GM23338 (cell line): ENCODE data around the gene MKX.

Experiments
- CREB1 ChIP-seq: fragments of 250-450 bp; sonication (Bioruptor Pico); IDR thresholded peaks from 2 replicates; pipeline ENCODE4 v1.5.0; 2020; ENCODE audit warnings: low read depth, mild to moderate bottlenecking, moderate library complexity
- REST ChIP-seq: IDR thresholded peaks from one replicate; pipeline ENCODE4 v1.6.1; 2018; ENCODE audit warnings: antibody characterized with exemption; ENCODE audit not compliant: unreplicated experiment
- TF ChIP-seq, protein P1 (sequence below), 2 experiments: fragments of 200-600 bp in 1 of 2; sonication (generic) in 1 of 2; conservative IDR thresholded peaks; 2 replicates each; pipeline versions ENCODE4 v1.5.1 to v1.6.1; 2016 to 2017; ENCODE audit warnings: antibody characterized with exemption in 2 of 2, low read depth in 2 of 2, mild to moderate bottlenecking in 2 of 2, moderate library complexity in 1 of 2

- TF ChIP-seq REST (no peak), CREB1 (CRISPR knock-in tag) (no peak)
- TF ChIP-seq, protein P1, sequence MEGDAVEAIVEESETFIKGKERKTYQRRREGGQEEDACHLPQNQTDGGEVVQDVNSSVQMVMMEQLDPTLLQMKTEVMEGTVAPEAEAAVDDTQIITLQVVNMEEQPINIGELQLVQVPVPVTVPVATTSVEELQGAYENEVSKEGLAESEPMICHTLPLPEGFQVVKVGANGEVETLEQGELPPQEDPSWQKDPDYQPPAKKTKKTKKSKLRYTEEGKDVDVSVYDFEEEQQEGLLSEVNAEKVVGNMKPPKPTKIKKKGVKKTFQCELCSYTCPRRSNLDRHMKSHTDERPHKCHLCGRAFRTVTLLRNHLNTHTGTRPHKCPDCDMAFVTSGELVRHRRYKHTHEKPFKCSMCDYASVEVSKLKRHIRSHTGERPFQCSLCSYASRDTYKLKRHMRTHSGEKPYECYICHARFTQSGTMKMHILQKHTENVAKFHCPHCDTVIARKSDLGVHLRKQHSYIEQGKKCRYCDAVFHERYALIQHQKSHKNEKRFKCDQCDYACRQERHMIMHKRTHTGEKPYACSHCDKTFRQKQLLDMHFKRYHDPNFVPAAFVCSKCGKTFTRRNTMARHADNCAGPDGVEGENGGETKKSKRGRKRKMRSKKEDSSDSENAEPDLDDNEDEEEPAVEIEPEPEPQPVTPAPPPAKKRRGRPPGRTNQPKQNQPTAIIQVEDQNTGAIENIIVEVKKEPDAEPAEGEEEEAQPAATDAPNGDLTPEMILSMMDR (conservative IDR thresholded peaks at IDR 0.05; ENCODE audit: low read depth in 2 of 2): no peak
Observed at GRCh38 chr10:27699776-27700175, 45.8 kb downstream of the MKX start.
